Adrenal gland (tissue), 5 donors: ENCODE results near the gene CUL3.

Source experiments
- POLR2A ChIP-seq, 2 donors: fragments of 450-650 bp; IDR thresholded peaks; one replicate each; pipeline ENCODE4 v1.6.1; 2017; ENCODE audit warnings: antibody characterized with exemption in 2 of 2, mild to moderate bottlenecking in 2 of 2, moderate library complexity in 1 of 2
- TF ChIP-seq, protein P1 (sequence below), 6 experiments: fragments of 450-650 bp in 4 of 6; fragments of 200-600 bp in 2 of 6; sonication (generic) in 1 of 6; IDR thresholded peaks; 1 replicate in 5 of 6; 2 replicates in 1 of 6; pipeline versions ENCODE4 v1.5.1 to v1.8.0; 2016 to 2021; ENCODE audit warnings: antibody characterized with exemption in 6 of 6, mild to moderate bottlenecking in 2 of 6, moderate library complexity in 1 of 6
- donor health status: DM: no; HTN: no; CAD: no.

DNA sequence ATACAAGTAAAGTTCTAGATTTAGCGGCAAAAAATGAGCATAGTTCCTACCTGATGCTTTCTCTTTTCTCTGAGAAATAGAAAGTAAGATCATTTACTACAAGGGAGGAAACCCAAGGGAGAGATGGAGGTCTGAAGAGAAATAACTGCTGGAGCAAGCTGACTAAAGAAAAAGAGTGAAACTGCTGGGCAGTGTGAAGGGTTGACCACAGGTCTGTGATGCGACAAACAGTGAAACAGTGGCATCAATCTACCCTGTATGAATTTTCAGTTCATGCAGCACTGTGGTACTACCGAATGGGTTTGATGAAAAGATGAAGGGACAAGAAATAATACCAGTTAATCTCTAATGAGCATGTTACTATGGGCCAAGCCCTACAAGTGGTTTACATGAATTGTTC, 52.2 kb downstream of the CUL3 start:
- TF ChIP-seq, protein P1, sequence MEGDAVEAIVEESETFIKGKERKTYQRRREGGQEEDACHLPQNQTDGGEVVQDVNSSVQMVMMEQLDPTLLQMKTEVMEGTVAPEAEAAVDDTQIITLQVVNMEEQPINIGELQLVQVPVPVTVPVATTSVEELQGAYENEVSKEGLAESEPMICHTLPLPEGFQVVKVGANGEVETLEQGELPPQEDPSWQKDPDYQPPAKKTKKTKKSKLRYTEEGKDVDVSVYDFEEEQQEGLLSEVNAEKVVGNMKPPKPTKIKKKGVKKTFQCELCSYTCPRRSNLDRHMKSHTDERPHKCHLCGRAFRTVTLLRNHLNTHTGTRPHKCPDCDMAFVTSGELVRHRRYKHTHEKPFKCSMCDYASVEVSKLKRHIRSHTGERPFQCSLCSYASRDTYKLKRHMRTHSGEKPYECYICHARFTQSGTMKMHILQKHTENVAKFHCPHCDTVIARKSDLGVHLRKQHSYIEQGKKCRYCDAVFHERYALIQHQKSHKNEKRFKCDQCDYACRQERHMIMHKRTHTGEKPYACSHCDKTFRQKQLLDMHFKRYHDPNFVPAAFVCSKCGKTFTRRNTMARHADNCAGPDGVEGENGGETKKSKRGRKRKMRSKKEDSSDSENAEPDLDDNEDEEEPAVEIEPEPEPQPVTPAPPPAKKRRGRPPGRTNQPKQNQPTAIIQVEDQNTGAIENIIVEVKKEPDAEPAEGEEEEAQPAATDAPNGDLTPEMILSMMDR (IDR thresholded peaks at IDR 0.05): no peak
- no peak for TF ChIP-seq POLR2A (IDR thresholded peaks at IDR 0.05)
